Loucy (cell line): ENCODE results near the gene ATP9A.

Experiments
- CTCF ChIP-seq: fragments of 200-600 bp; sonication (generic); conservative IDR thresholded peaks from 2 replicates; pipeline ENCODE4 v1.5.1; 2014; ENCODE audit warnings: mild to moderate bottlenecking, antibody characterized with exemption, low read length
- EZH2phosphoT487 ChIP-seq: fragments of 200-600 bp; IDR thresholded peaks from 2 replicates; pipeline ENCODE4 v1.6.1; 2018; ENCODE audit warnings: antibody characterized with exemption, mild to moderate bottlenecking, moderate library complexity, borderline replicate concordance

GRCh38 chr20:51801823-51802123 lies 33.6 kb upstream of the ATP9A start:
- TF ChIP-seq CTCF (no peak), EZH2phosphoT487 (no peak)
